ENCODE results near the gene DNAJC27. TPM values are rescaled to one million over a fixed set of nuclear protein-coding genes. Genes with fewer than 3 reads are reported as not detected.

The DNAJC27 gene
- total RNA-seq, 1 donor from 2014 or later, result 3.6 TPM

DNA sequence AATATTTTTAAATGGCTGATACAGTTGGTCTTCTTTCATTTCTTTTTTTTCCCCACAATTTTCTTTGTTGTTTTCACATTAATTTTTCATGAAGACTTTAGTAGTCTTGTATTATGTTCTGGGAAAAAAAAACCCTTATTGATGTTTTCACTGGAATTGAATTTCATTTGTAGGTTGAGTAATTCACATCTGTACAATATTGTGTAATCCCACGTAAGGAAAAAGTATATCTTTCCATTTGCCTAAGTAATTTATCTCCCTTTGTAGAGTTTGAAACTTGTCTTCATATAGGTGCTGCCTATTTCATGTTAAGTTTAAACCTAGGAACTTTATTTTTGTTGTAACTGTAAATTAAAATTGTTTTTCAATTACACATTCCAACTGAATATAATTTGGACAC lies 2.0 kb downstream of the DNAJC27 start:
- TF ChIP-seq, protein P1, sequence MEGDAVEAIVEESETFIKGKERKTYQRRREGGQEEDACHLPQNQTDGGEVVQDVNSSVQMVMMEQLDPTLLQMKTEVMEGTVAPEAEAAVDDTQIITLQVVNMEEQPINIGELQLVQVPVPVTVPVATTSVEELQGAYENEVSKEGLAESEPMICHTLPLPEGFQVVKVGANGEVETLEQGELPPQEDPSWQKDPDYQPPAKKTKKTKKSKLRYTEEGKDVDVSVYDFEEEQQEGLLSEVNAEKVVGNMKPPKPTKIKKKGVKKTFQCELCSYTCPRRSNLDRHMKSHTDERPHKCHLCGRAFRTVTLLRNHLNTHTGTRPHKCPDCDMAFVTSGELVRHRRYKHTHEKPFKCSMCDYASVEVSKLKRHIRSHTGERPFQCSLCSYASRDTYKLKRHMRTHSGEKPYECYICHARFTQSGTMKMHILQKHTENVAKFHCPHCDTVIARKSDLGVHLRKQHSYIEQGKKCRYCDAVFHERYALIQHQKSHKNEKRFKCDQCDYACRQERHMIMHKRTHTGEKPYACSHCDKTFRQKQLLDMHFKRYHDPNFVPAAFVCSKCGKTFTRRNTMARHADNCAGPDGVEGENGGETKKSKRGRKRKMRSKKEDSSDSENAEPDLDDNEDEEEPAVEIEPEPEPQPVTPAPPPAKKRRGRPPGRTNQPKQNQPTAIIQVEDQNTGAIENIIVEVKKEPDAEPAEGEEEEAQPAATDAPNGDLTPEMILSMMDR (IDR thresholded peaks at IDR 0.05), result no peak
- H3K27ac ChIP-seq, result no peak overlapping the region
- H3K27me3 ChIP-seq, result no peaks in the 10 kb centered on the region
- no peak overlapping the region for H3K4me3 ChIP-seq
- no peaks in the 10 kb centered on the region for H3K9me3 ChIP-seq
- intact Hi-C loops (cut with DNase I), result loop anchor here (2.0 to 10.0 kb wide), 8 partner anchors 49 to 1755 kb away; partner anchors contain the start of genes ADCY3, ASXL2, DNMT3A and DTNB
- peaks cover 6 to 24% of the 10 kb centered on the region in 2 donors for H3K36me3 ChIP-seq
- H3K4me1 ChIP-seq, result no peaks in the 10 kb centered on the region
- no peak for DNase-seq (ENCODE audit: low spot score in 2 of 2)

DNA sequence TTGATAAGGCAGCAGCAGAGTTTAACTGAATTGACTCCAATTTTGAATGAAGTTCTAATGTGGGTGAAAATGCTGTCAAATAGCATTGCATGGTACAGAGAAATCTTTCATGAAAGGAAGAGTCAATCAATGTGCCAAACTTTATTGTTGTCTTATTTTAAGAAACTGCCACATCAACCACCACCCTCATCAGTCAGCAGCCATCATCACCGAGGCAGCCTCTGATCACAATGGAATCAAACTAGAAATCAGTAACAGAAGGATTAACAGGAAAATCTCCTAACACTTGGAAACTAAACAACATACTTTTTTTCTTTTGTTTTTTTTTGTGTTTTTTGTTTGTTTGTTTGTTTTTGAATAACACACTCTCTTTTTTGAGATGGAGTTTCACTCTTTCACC lies 9.9 kb downstream of the DNAJC27 start:
- intact Hi-C loops (cut with DNase I), result no loop called here
- no peaks in the 10 kb centered on the region for H3K27me3 ChIP-seq
- no peaks in the 10 kb centered on the region for H3K9me3 ChIP-seq
- H3K27ac ChIP-seq, result no peak overlapping the region
- no peak overlapping the region for H3K4me3 ChIP-seq
- TF ChIP-seq, protein P1 (IDR thresholded peaks at IDR 0.05), result no peak
- H3K4me1 ChIP-seq, result no peaks in the 10 kb centered on the region
- no peak for DNase-seq (ENCODE audit: low spot score in 2 of 2)
- H3K36me3 ChIP-seq, result peaks cover 41 to 68% of the 10 kb centered on the region in 2 donors

DNA sequence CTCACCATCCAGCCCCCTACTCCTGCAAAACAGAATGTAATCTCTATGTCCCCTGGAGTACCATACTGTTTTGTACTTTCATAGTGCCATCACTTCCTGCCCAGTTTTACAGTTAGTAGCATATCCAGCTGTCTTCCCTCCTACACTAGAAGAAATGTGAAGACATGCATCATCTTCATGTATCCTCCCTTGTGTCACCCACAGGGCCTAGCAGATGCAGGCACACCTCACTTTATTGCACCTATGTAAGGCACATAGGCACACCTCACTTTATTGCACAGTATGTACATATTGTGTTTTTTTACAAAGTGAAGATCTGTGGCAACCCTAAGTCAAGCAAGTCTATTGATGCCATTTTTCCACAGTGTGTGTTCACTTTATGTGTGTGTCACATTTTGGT lies 12.0 kb downstream of the DNAJC27 start:
- intact Hi-C loops (cut with DNase I), result no loop called here
- no peaks in the 10 kb centered on the region for H3K27me3 ChIP-seq
- TF ChIP-seq, protein P1 (IDR thresholded peaks at IDR 0.05), result no peak
- H3K27ac ChIP-seq, result no peak overlapping the region
- H3K4me1 ChIP-seq, result no peaks in the 10 kb centered on the region
- peaks cover 54 to 70% of the 10 kb centered on the region in 2 donors for H3K36me3 ChIP-seq
- peaks cover 0 to 13% of the 10 kb centered on the region in 2 donors for H3K9me3 ChIP-seq
- no peak for DNase-seq (ENCODE audit: low spot score in 2 of 2)
- H3K4me3 ChIP-seq, result no peak overlapping the region

DNA sequence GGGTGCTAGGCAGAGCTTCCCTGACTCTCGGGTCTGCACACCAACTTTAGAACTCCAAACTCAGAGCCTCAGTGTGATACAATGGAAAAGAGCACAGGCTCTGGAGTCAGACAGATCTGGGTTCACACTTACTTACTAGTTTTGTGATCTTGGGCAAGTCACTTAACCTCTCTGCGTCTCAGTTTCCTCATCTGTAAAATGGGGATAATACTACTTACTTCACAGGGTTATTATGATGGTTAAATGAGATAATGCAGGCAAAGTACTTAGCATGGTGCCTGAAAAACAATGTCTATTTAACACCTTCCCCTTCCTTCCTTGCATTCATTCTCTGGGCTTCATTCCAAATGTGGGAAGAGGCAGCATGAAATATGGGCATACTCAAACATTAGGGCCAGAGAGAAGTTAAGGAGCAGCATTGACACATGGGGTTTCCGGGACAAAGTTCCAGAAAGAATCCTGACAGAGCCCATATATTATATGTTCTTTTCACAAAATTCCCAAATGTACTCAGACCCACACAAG lies 13.3 kb downstream of the DNAJC27 start:
- no peak overlapping the region for H3K27ac ChIP-seq
- DNase-seq (ENCODE audit: low spot score in 2 of 2), result no peak
- intact Hi-C loops (cut with DNase I), result no loop called here
- TF ChIP-seq, protein P1 (IDR thresholded peaks at IDR 0.05), result no peak
- H3K4me1 ChIP-seq, result no peaks in the 10 kb centered on the region
- no peak overlapping the region for H3K4me3 ChIP-seq
- peaks cover 0 to 15% of the 10 kb centered on the region in 2 donors for H3K9me3 ChIP-seq
- no peaks in the 10 kb centered on the region for H3K27me3 ChIP-seq
- peaks cover 57 to 77% of the 10 kb centered on the region in 2 donors for H3K36me3 ChIP-seq

DNA sequence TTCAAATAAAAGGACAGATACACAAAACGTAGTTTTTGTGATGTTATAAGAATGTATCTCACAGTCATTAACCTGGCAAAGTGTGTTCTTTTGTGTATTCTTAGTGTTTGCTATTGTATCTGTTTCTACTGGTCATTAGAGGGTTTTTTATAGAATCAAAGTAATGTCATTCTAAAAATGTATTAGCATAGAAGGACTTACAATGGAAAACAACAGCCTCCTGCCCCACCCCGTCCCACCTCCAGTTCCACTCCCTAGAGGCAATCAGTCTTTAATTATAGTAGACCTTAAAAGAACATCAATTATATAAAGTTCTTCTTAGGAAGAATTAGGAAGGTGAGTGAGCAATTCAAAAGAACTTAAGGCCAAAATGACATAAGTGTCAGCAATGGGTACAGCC lies 13.8 kb downstream of the DNAJC27 start:
- H3K36me3 ChIP-seq, result peaks cover 57 to 74% of the 10 kb centered on the region in 2 donors
- H3K9me3 ChIP-seq, result peaks cover 0 to 15% of the 10 kb centered on the region in 2 donors
- intact Hi-C loops (cut with DNase I), result no loop called here

More for the DNA sequence above, 13.8 kb downstream of the DNAJC27 start:
- Histone ChIP-seq H3K4me3 (no peak overlapping the region), H3K27me3 (no peaks in the 10 kb centered on the region), H3K27ac (no peak overlapping the region), H3K4me1 (no peaks in the 10 kb centered on the region)
- TF ChIP-seq, protein P1 (IDR thresholded peaks at IDR 0.05), result no peak
- DNase-seq (ENCODE audit: low spot score in 2 of 2), result no peak
